GM23248 (cell line): ENCODE results near the gene PTPN2. TPM values are rescaled to one million over a fixed set of nuclear protein-coding genes. Genes with fewer than 3 reads are reported as not detected.

Experiments used
- DNase-seq: peaks from one replicate; pipeline ENCODE4 v3.0.0-alpha.2; 2015
- H2AFZ ChIP-seq: fragments of 200-600 bp; sonication (generic); 2 replicates; pipeline ENCODE4 v1.6.1; 2016; ENCODE audit warnings: antibody characterized with exemption
- H3F3A ChIP-seq: fragments of 200-600 bp; sonication (generic); 2 replicates; pipeline ENCODE4 v1.6.1; 2016; ENCODE audit warnings: mild to moderate bottlenecking, antibody characterized with exemption, mixed run types; ENCODE audit not compliant: insufficient read depth
- H3K27ac ChIP-seq: fragments of 200-600 bp; sonication (generic); 2 replicates; pipeline ENCODE4 v1.5.1; 2016; ENCODE audit warnings: mild to moderate bottlenecking
- H3K27me3 ChIP-seq: fragments of 200-600 bp; sonication (generic); replicated peaks from 2 replicates; pipeline ENCODE4 v1.6.1; 2016; ENCODE audit warnings: mild to moderate bottlenecking; ENCODE audit not compliant: insufficient read depth
- H3K36me3 ChIP-seq: fragments of 200-600 bp; sonication (generic); 2 replicates; pipeline ENCODE4 v1.6.1; 2016; ENCODE audit warnings: low read depth, mild to moderate bottlenecking
- H3K4me1 ChIP-seq: fragments of 200-600 bp; sonication (generic); 2 replicates; pipeline ENCODE4 v1.6.1; 2016; ENCODE audit warnings: mild to moderate bottlenecking; ENCODE audit not compliant: insufficient read depth
- H3K4me2 ChIP-seq: fragments of 200-600 bp; sonication (generic); one replicate; pipeline ENCODE4 v1.6.1; 2016; ENCODE audit warnings: mild to moderate bottlenecking; ENCODE audit not compliant: unreplicated experiment
- H3K4me3 ChIP-seq: fragments of 200-600 bp; sonication (generic); 2 replicates; pipeline ENCODE4 v1.5.1; 2016; ENCODE audit warnings: mild to moderate bottlenecking
- H3K79me2 ChIP-seq: fragments of 200-600 bp; sonication (generic); 2 replicates; pipeline ENCODE4 v1.6.1; 2016; ENCODE audit warnings: mild to moderate bottlenecking; ENCODE audit not compliant: insufficient read depth
- H3K9ac ChIP-seq: fragments of 200-600 bp; sonication (generic); 2 replicates; pipeline ENCODE4 v1.6.1; 2016; ENCODE audit warnings: mild to moderate bottlenecking
- H3K9me2 ChIP-seq: fragments of 200-600 bp; sonication (generic); 2 replicates; pipeline ENCODE4 v1.6.1; 2016; ENCODE audit warnings: mixed run types, mild to moderate bottlenecking, moderate library complexity; ENCODE audit not compliant: insufficient read depth
- H3K9me3 ChIP-seq: fragments of 200-600 bp; sonication (generic); one replicate; pipeline ENCODE4 v1.6.1; 2017; ENCODE audit warnings: low read depth
- H4K20me1 ChIP-seq: fragments of 200-600 bp; sonication (generic); 2 replicates; pipeline ENCODE4 v1.6.0; 2016; ENCODE audit not compliant: insufficient read depth
- EZH2 ChIP-seq: fragments of 200-600 bp; sonication (generic); IDR thresholded peaks from 2 replicates; pipeline ENCODE4 v1.6.1; 2018; ENCODE audit warnings: antibody characterized with exemption, mild to moderate bottlenecking; ENCODE audit not compliant: insufficient read depth, poor library complexity, severe bottlenecking
- EZH2phosphoT487 ChIP-seq: fragments of 200-600 bp; sonication (generic); IDR thresholded peaks from 2 replicates; pipeline ENCODE4 v1.6.1; 2018; ENCODE audit warnings: antibody characterized with exemption, moderate library complexity, mild to moderate bottlenecking, low read depth; ENCODE audit not compliant: insufficient read depth
- WGBS, 2 experiments: methylation state at CpG; one replicate each; pipeline ENCODE4 v1.1.6; 2015 to 2017; ENCODE audit warnings: low lambda C conversion rate in 2 of 2, low coverage in 1 of 2; ENCODE audit errors: missing lambda C conversion rate in 2 of 2; 5-methylcytosine and 5-hydroxymethylcytosine counted together
- in situ Hi-C: fragments of 300-500 bp; cut with MboI; formaldehyde crosslinking; loops from 2 replicates; pipeline ENCODE4 v1.15.0; 2020
- polyA plus RNA-seq: library from polyadenylated mRNA; unstranded; fragments of >200 nt; fragmentation: Nextera tagmentation; extraction: Ambion mirVana; gene quantifications from 2 replicates; pipeline ENCODE4 v1.2.1, GENCODE V29; 2016
- total RNA-seq: library from RNA; depleted of rRNA; stranded (reverse); fragments of >200 nt; shearing (Covaris generic); gene quantifications from 2 replicates; pipeline ENCODE4 v1.2.3, GENCODE V29; 2014

Gene PTPN2
- total and polyA plus RNA-seq, 2 experiments from 2014 or later: 18.4 to 30.5 TPM

- Histone ChIP-seq H3K27ac (no peak overlapping the region), H4K20me1 (no peaks in the 10 kb centered on the region), H3F3A (0 out of 2 replicates have a peak, but pooled peaks cover 5% of the 10 kb centered on the region), H3K9ac (no peak overlapping the region), H3K27me3 (no peaks in the 10 kb centered on the region), H3K4me3 (no peak overlapping the region), H3K9me3 (no peaks in the 10 kb centered on the region), H3K36me3 (no peaks in the 10 kb centered on the region), H3K79me2 (peaks cover 93% of the 10 kb centered on the region), H3K4me1 (no peaks in the 10 kb centered on the region), H3K9me2 (no peaks in the 10 kb centered on the region), H2AFZ (no peak overlapping the region), H3K4me2 (no peak overlapping the region)
- in situ Hi-C loops: no loop called here
- TF ChIP-seq EZH2phosphoT487 (no peak), EZH2 (no peak)
- DNase-seq: no peak
- WGBS, 2 experiments: 96 to 98% methylated on average over 12 of the region's 12 CpGs
These were observed 15.5 kb downstream of the PTPN2 start for GRCh38 chr18:12868576-12868975.

GRCh38 chr18:12867441-12868123, 16.5 kb downstream of the PTPN2 start:
- Histone ChIP-seq H2AFZ (no peak overlapping the region), H3K4me1 (no peaks in the 10 kb centered on the region), H3K9me2 (no peaks in the 10 kb centered on the region), H3F3A (0 out of 2 replicates have a peak, but pooled peaks cover 5% of the 10 kb centered on the region), H3K9ac (no peak overlapping the region), H3K27ac (no peak overlapping the region), H3K27me3 (no peaks in the 10 kb centered on the region), H3K79me2 (peaks cover 96% of the 10 kb centered on the region), H3K4me3 (no peak overlapping the region), H3K36me3 (no peaks in the 10 kb centered on the region), H3K4me2 (no peak overlapping the region), H4K20me1 (no peaks in the 10 kb centered on the region), H3K9me3 (no peaks in the 10 kb centered on the region)
- in situ Hi-C loops: no loop called here
- no peak for DNase-seq
- 93 to 96% methylated on average over 7 of the region's 7 CpGs for WGBS, 2 experiments
- TF ChIP-seq EZH2 (no peak), EZH2phosphoT487 (no peak)

- Histone ChIP-seq H3K79me2 (peaks cover 100% of the 10 kb centered on the region), H4K20me1 (no peaks in the 10 kb centered on the region)
These were observed 20.3 kb downstream of the PTPN2 start for GRCh38 chr18:12863687-12864216.

DNA sequence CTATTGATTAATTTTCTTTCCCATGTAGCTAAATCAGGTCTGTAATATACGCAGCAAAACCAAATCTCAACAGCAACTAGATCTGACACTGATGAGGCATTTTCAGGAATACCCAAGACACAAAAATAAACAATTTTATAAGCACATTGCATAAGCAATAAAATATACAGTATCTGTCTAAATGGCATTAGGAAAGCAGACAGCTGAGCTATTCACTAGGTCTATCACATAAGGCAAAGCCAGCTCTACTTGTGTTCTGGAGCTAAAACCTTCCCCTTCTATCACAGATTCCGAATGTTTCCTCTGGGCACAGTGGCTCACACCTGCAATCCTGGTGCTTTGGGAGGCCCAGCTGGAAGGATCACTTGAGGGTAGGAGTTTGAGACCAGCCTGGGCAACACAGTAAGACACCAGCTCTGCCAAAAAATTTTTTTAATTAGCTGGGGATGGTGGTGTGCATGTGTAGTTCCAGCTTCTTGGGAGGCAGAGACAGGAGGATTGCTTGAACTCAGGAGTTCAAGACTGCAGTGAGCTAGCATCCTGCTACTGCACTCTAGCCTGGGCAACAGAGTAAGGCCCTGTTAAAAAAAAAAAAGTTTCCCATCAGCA, 21.1 kb downstream of the PTPN2 start:
- TF ChIP-seq EZH2 (no peak), EZH2phosphoT487 (no peak)
- no peak overlapping the region for H2AFZ ChIP-seq
- DNase-seq: no peak
- no peaks in the 10 kb centered on the region for H3K9me3 ChIP-seq
- no peak overlapping the region for H3K4me2 ChIP-seq
- H3K79me2 ChIP-seq: peaks cover 100% of the 10 kb centered on the region
- no peaks in the 10 kb centered on the region for H4K20me1 ChIP-seq
- 0 out of 2 replicates have a peak, but pooled peaks cover 5% of the 10 kb centered on the region for H3F3A ChIP-seq
- no peaks in the 10 kb centered on the region for H3K27me3 ChIP-seq
- H3K4me3 ChIP-seq: no peak overlapping the region
- no peaks in the 10 kb centered on the region for H3K36me3 ChIP-seq
- H3K9me2 ChIP-seq: no peaks in the 10 kb centered on the region
- in situ Hi-C loops: no loop called here
- H3K9ac ChIP-seq: no peak overlapping the region
- 94 to 100% methylated on average over 2 of the region's 2 CpGs for WGBS, 2 experiments
- H3K27ac ChIP-seq: no peak overlapping the region
- no peaks in the 10 kb centered on the region for H3K4me1 ChIP-seq

More at GRCh38 chr18:12863687-12864216, 20.3 kb downstream of the PTPN2 start:
- Histone ChIP-seq H3K36me3 (no peaks in the 10 kb centered on the region), H3K9me3 (no peaks in the 10 kb centered on the region), H3K4me2 (no peak overlapping the region), H3K27me3 (no peaks in the 10 kb centered on the region), H3K4me1 (no peaks in the 10 kb centered on the region), H2AFZ (no peak overlapping the region), H3K4me3 (no peak overlapping the region), H3K27ac (no peak overlapping the region), H3K9ac (no peak overlapping the region), H3K9me2 (no peaks in the 10 kb centered on the region), H3F3A (0 out of 2 replicates have a peak, but pooled peaks cover 5% of the 10 kb centered on the region)
- 86 to 91% methylated on average over 3 of the region's 3 CpGs for WGBS, 2 experiments
- no peak for TF ChIP-seq EZH2
- TF ChIP-seq EZH2phosphoT487: no peak
- in situ Hi-C loops: no loop called here
- DNase-seq: peak; percentile 42
